NT2/D1 (cell line): ENCODE data around the gene PARD3.

ENCODE experiments used
- DNase-seq: peaks from one replicate; pipeline ENCODE4 v3.0.0-alpha.2; 2011; ENCODE audit warnings: low read depth, low spot score
- H3K27me3 ChIP-seq: 2 replicates; pipeline ENCODE4 v1.6.0; 2011; ENCODE audit warnings: mild to moderate bottlenecking; ENCODE audit not compliant: insufficient read length, insufficient read depth
- H3K36me3 ChIP-seq: 2 replicates; pipeline ENCODE4 v1.6.1; 2011; ENCODE audit warnings: mild to moderate bottlenecking, low read length, mixed read lengths; ENCODE audit not compliant: insufficient read depth, insufficient read length
- H3K4me1 ChIP-seq: 2 replicates; pipeline ENCODE4 v1.5.1; 2011; ENCODE audit not compliant: insufficient read depth, insufficient read length
- H3K4me3 ChIP-seq: 2 replicates; pipeline ENCODE4 v1.5.1; 2011; ENCODE audit warnings: low read depth; ENCODE audit not compliant: insufficient read length
- H3K9ac ChIP-seq: 2 replicates; pipeline ENCODE4 v1.6.0; 2011; ENCODE audit warnings: low read depth; ENCODE audit not compliant: insufficient read length
- H3K9me3 ChIP-seq: 2 replicates; pipeline ENCODE4 v1.5.1; 2011; ENCODE audit warnings: mild to moderate bottlenecking, low read length; ENCODE audit not compliant: insufficient read depth
- SUZ12 ChIP-seq: IDR thresholded peaks from 2 replicates; pipeline ENCODE4 v1.6.1; 2011; ENCODE audit not compliant: insufficient read length, insufficient read depth; ENCODE audit errors: extremely low read depth
- YY1 ChIP-seq: IDR thresholded peaks from 2 replicates; pipeline ENCODE4 v1.6.1; 2011; ENCODE audit not compliant: insufficient read length, insufficient read depth
- ZNF274 ChIP-seq: IDR thresholded peaks from 2 replicates; pipeline ENCODE4 v1.6.1; 2011; ENCODE audit warnings: mild to moderate bottlenecking, low read depth, low read length

PARD3 gene

GRCh38 chr10:34094961-34095360 is 720.1 kb downstream of the PARD3 start:
- no peak for DNase-seq
- TF ChIP-seq YY1 (no peak), SUZ12 (no peak), ZNF274 (no peak)
- Histone ChIP-seq H3K36me3 (no peaks in the 10 kb centered on the region), H3K4me3 (no peak overlapping the region), H3K9me3 (no peaks in the 10 kb centered on the region; the same call in 1 of the 2 replicates), H3K9ac (no peak overlapping the region), H3K4me1 (no peaks in the 10 kb centered on the region), H3K27me3 (no peaks in the 10 kb centered on the region)

GRCh38 chr10:34094146-34094696 is 720.9 kb downstream of the PARD3 start:
- Histone ChIP-seq H3K4me3 (no peak overlapping the region), H3K27me3 (no peaks in the 10 kb centered on the region), H3K9ac (no peak overlapping the region), H3K9me3 (no peaks in the 10 kb centered on the region), H3K36me3 (no peaks in the 10 kb centered on the region), H3K4me1 (no peaks in the 10 kb centered on the region)
- no peak for DNase-seq
- TF ChIP-seq ZNF274 (no peak), SUZ12 (no peak), YY1 (no peak)

DNA sequence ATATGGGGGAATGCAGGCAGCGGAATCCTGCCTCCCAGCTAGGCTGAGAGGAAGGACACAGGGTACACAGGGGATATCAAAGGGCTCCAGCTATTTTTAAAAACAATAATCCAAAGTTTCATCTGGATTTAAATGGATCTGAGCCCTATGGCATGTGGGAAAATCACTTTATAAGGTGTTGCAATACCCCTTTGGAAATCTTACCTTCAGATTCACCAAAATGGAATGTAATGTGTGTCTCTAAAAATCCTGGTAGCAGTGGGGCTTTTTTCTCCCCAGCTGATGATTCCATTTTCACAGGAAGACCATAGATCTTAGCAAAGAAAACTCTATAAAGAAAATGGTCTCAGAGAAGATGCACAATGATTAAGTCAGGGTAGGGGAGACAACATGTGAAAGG is 722.2 kb downstream of the PARD3 start:
- Histone ChIP-seq H3K4me1 (no peaks in the 10 kb centered on the region), H3K4me3 (no peak overlapping the region), H3K27me3 (no peaks in the 10 kb centered on the region), H3K36me3 (no peaks in the 10 kb centered on the region), H3K9ac (no peak overlapping the region), H3K9me3 (no peaks in the 10 kb centered on the region)
- DNase-seq = no peak
- TF ChIP-seq SUZ12 (no peak), ZNF274 (no peak), YY1 (no peak)

- Histone ChIP-seq H3K9me3 (no peaks in the 10 kb centered on the region), H3K36me3 (no peaks in the 10 kb centered on the region), H3K9ac (no peak overlapping the region), H3K4me1 (no peaks in the 10 kb centered on the region), H3K4me3 (no peak overlapping the region), H3K27me3 (no peaks in the 10 kb centered on the region)
- no peak for DNase-seq
- TF ChIP-seq ZNF274 (no peak), YY1 (no peak), SUZ12 (no peak)
Measured at GRCh38 chr10:34091635-34092195, 723.4 kb downstream of the PARD3 start.

- no peak for DNase-seq
- Histone ChIP-seq H3K9me3 (no peaks in the 10 kb centered on the region), H3K4me3 (no peak overlapping the region), H3K27me3 (no peaks in the 10 kb centered on the region), H3K36me3 (no peaks in the 10 kb centered on the region), H3K4me1 (no peaks in the 10 kb centered on the region), H3K9ac (no peak overlapping the region)
- no peak for TF ChIP-seq ZNF274
Measured at GRCh38 chr10:34089253-34089652, 725.8 kb downstream of the PARD3 start.

DNA sequence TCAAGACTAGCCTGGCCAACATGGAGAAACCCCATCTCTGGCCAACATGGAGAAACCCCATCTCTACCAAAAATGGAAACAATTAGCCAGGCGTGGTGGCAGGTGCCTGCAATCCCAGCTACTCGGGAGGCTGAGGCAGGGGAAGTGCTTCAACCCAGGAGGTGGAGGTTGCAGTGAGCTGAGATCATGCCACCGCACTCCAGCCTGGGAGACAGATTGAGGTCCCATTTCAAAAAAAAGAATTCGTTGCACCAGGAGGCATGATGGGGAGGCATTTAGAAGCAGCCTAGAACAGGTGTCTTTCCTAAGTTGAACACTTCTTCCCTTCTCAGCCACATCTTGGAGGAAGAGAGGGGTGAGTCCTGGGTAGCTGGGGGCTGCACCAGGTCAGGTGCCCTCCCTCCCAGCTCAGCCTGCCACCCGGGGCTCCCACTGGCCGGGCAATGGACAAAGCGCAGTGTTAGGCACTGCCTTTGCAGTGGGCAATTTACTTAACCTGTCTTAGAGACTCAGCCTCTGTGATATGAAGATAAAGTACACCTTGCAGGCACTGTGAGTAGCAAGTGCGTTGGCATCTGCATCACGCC is 726.8 kb downstream of the PARD3 start:
- no peak for DNase-seq
- Histone ChIP-seq H3K4me3 (no peak overlapping the region), H3K9ac (no peak overlapping the region), H3K36me3 (no peaks in the 10 kb centered on the region), H3K4me1 (no peaks in the 10 kb centered on the region), H3K9me3 (no peaks in the 10 kb centered on the region), H3K27me3 (no peaks in the 10 kb centered on the region)
- TF ChIP-seq ZNF274 = no peak
- no peak for TF ChIP-seq YY1
- no peak for TF ChIP-seq SUZ12

DNA sequence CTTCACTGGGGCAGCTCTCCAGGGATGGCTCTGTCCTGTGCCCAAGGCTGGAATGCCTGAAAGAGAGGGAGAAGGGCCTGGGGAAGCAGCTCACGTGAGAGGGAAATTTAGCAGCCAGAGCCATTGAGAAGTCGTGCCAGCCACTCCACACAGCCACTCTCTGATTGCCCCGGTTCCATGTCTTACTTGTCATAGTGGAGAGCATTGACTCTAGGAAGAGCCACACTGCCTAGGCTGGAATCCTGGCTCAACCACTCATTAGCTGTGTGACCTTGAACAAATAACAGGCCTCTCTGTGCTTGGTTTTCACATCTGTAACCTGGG is 728.0 kb downstream of the PARD3 start:
- no peak overlapping the region for H3K4me3 ChIP-seq
- no peak overlapping the region for H3K9ac ChIP-seq
- no peaks in the 10 kb centered on the region for H3K4me1 ChIP-seq
- H3K27me3 ChIP-seq = no peaks in the 10 kb centered on the region
- no peak for DNase-seq
- H3K9me3 ChIP-seq = no peaks in the 10 kb centered on the region
- no peaks in the 10 kb centered on the region for H3K36me3 ChIP-seq
- TF ChIP-seq SUZ12 (no peak), YY1 (no peak), ZNF274 (no peak)
